H1 (cell line): ENCODE data around the gene CFHR4. TPM values are rescaled to one million over a fixed set of nuclear protein-coding genes. Genes with fewer than 3 reads are reported as not detected.
"Not testable (repeated sequence)": the region's sequence is repeated elsewhere in the genome, so short reads cannot be mapped to it uniquely, and the experiment has no call there.

Experiments used
- CTCF ChIA-PET: fragments of 300-600 bp; sonication (Branson Sonifier 250); formaldehyde crosslinking; loops from one replicate; lab custom pipeline; 2021; ENCODE audit not compliant: partially characterized antibody; lab: Charles Lee
- POLR2A ChIA-PET: fragments of 300-600 bp; sonication (Branson Sonifier 250); formaldehyde crosslinking; loops from one replicate; lab custom pipeline; 2021; ENCODE audit warnings: inconsistent platforms; ENCODE audit not compliant: partially characterized antibody; lab: Charles Lee
- DNase-seq, 2 experiments: peaks; one replicate each; pipeline versions ENCODE4 v3.0.0 to v3.0.0-alpha.2; 2010 to 2022; ENCODE audit warnings: low spot score in 2 of 2, low read depth in 1 of 2, mixed read lengths in 1 of 2
- FAIRE-seq: peaks from 2 replicates; lab custom pipeline; 2011; peaks lifted over from hg19 to GRCh38; lab: Jason Lieb, UNC
- H2AFZ ChIP-seq: 2 replicates; pipeline ENCODE4 v1.8.1; 2012; ENCODE audit warnings: low read length, inconsistent platforms
- H2AK5ac ChIP-seq: 2 replicates; pipeline ENCODE4 v1.6.1; 2013; ENCODE audit warnings: low read depth, low read length
- H2BK120ac ChIP-seq: replicated peaks from 2 replicates; pipeline ENCODE3; 2013; ENCODE audit warnings: low read depth, low read length, inconsistent platforms
- H2BK12ac ChIP-seq: 2 replicates; pipeline ENCODE4 v1.6.1; 2013; ENCODE audit warnings: low read depth, low read length
- H2BK15ac ChIP-seq: 2 replicates; pipeline ENCODE4 v1.6.1; 2013; ENCODE audit warnings: low read length
- H2BK20ac ChIP-seq: 2 replicates; pipeline ENCODE4 v1.6.1; 2013; ENCODE audit warnings: low read length
- H2BK5ac ChIP-seq: 2 replicates; pipeline ENCODE4 v1.6.1; 2013; ENCODE audit warnings: low read depth, low read length
- H3K14ac ChIP-seq: 2 replicates; pipeline ENCODE4 v1.6.1; 2013; ENCODE audit warnings: inconsistent platforms; ENCODE audit not compliant: insufficient read length
- H3K18ac ChIP-seq: 2 replicates; pipeline ENCODE4 v1.6.1; 2013; ENCODE audit warnings: low read length; ENCODE audit errors: extremely low read depth
- H3K23ac ChIP-seq: 2 replicates; pipeline ENCODE4 v1.6.1; 2013; ENCODE audit warnings: inconsistent platforms; ENCODE audit not compliant: insufficient read length
- H3K23me2 ChIP-seq: 2 replicates; pipeline ENCODE4 v1.6.1; 2013; ENCODE audit warnings: low read depth, low read length
- H3K27ac ChIP-seq: 2 replicates; pipeline ENCODE4 v1.6.1; 2011; ENCODE audit warnings: low read depth, low read length, inconsistent platforms
- H3K27me3 ChIP-seq, 4 experiments: replicated peaks in 1 of 4; 1 replicate in 1 of 4; 2 replicates in 3 of 4; pipeline versions ENCODE4 v1.6.1 to v1.8.1; 2011 to 2013; ENCODE audit warnings: low read length in 3 of 4, mild to moderate bottlenecking in 3 of 4, inconsistent platforms in 2 of 4, mixed read lengths in 2 of 4, moderate library complexity in 1 of 4; ENCODE audit not compliant: control insufficient read depth in 3 of 4, insufficient read depth in 3 of 4; ENCODE audit errors: extremely low read depth in 1 of 4
- H3K36me3 ChIP-seq, 4 experiments: 2 replicates each; pipeline versions ENCODE4 v1.6.1 to v1.8.1; 2011 to 2013; ENCODE audit warnings: mild to moderate bottlenecking in 4 of 4, low read length in 3 of 4, moderate library complexity in 2 of 4, control low read depth in 1 of 4, inconsistent platforms in 1 of 4; ENCODE audit not compliant: insufficient read depth in 4 of 4, control insufficient read depth in 2 of 4
- H3K4ac ChIP-seq: replicated peaks from 2 replicates; pipeline ENCODE3; 2013; ENCODE audit warnings: low read length, low read depth, mixed read lengths, inconsistent platforms; ENCODE audit not compliant: insufficient read length
- H3K4me1 ChIP-seq, 4 experiments: replicated peaks in 1 of 4; 1 replicate in 1 of 4; 2 replicates in 3 of 4; pipeline versions ENCODE4 v1.6.1 to v1.8.1; 2011 to 2013; ENCODE audit warnings: low read length in 3 of 4, inconsistent platforms in 2 of 4, mixed read lengths in 1 of 4; ENCODE audit not compliant: insufficient read depth in 4 of 4, control insufficient read depth in 3 of 4
- H3K4me2 ChIP-seq, 2 experiments: 2 replicates each; pipeline versions ENCODE4 v1.6.1 to v1.8.1; 2011 to 2013; ENCODE audit warnings: low read depth in 2 of 2, low read length in 2 of 2, control low read depth in 1 of 2, inconsistent platforms in 1 of 2, mild to moderate bottlenecking in 1 of 2; ENCODE audit not compliant: insufficient read depth in 1 of 2
- H3K4me3 ChIP-seq, 4 experiments: fragments of 200-600, 300-600 bp in 1 of 4; sonication (generic), shearing (Covaris generic), sonication (Bioruptor Twin) in 1 of 4; 2 replicates each; pipeline versions ENCODE4 v1.5.1 to v1.8.1; 2011 to 2016; ENCODE audit warnings: low read length in 4 of 4, low read depth in 3 of 4, control low read depth in 2 of 4, inconsistent platforms in 2 of 4, mild to moderate bottlenecking in 2 of 4, mixed read lengths in 1 of 4, moderate library complexity in 1 of 4; ENCODE audit not compliant: insufficient read depth in 2 of 4; ENCODE audit errors: extremely low read depth in 1 of 4
- H3K56ac ChIP-seq: replicated peaks from 2 replicates; pipeline ENCODE3; 2013; ENCODE audit warnings: low read depth, mild to moderate bottlenecking, mixed read lengths, low read length, inconsistent platforms; ENCODE audit not compliant: insufficient read length
- H3K79me1 ChIP-seq: 2 replicates; pipeline ENCODE4 v1.6.1; 2013; ENCODE audit warnings: low read depth, low read length, control low read depth
- H3K79me2 ChIP-seq, 2 experiments: 2 replicates each; pipeline versions ENCODE4 v1.6.1 to v1.8.1; 2012 to 2013; ENCODE audit warnings: low read length in 2 of 2, mild to moderate bottlenecking in 2 of 2, inconsistent platforms in 1 of 2; ENCODE audit not compliant: insufficient read depth in 2 of 2, control insufficient read depth in 1 of 2
- H3K9ac ChIP-seq, 4 experiments: replicated peaks in 1 of 4; 1 replicate in 1 of 4; 2 replicates in 3 of 4; pipeline versions ENCODE4 v1.6.1 to v1.8.1; 2011 to 2013; ENCODE audit warnings: low read depth in 3 of 4, low read length in 3 of 4, control low read depth in 2 of 4, mild to moderate bottlenecking in 2 of 4, moderate library complexity in 2 of 4, inconsistent platforms in 1 of 4; ENCODE audit errors: extremely low read depth in 1 of 4
- H3K9me3 ChIP-seq, 2 experiments: 2 replicates each; pipeline versions ENCODE4 v1.6.1 to v1.8.1; 2012 to 2013; ENCODE audit warnings: mild to moderate bottlenecking in 2 of 2, moderate library complexity in 2 of 2, control low read depth in 1 of 2, inconsistent platforms in 1 of 2, low read depth in 1 of 2, low read length in 1 of 2, mixed read lengths in 1 of 2; ENCODE audit not compliant: insufficient read depth in 2 of 2
- H4K20me1 ChIP-seq, 2 experiments: replicated peaks in 1 of 2; 2 replicates each; pipeline versions ENCODE3 to v1.8.1; 2011 to 2013; ENCODE audit warnings: inconsistent platforms in 2 of 2, low read length in 2 of 2, mild to moderate bottlenecking in 1 of 2; ENCODE audit not compliant: insufficient read depth in 2 of 2, control insufficient read depth in 1 of 2
- H4K5ac ChIP-seq: 2 replicates; pipeline ENCODE4 v1.6.1; 2013; ENCODE audit warnings: low read length, low read depth, mixed read lengths, inconsistent platforms; ENCODE audit not compliant: insufficient read length
- H4K8ac ChIP-seq: 2 replicates; pipeline ENCODE4 v1.8.0; 2013; ENCODE audit warnings: mild to moderate bottlenecking, moderate library complexity, low read length, inconsistent platforms; ENCODE audit not compliant: insufficient read depth; ENCODE audit errors: extremely low read depth
- H4K91ac ChIP-seq: replicated peaks from 2 replicates; pipeline ENCODE3; 2013; ENCODE audit warnings: low read length, mixed read lengths, inconsistent platforms; ENCODE audit not compliant: insufficient read length
- WGBS, 2 experiments: shearing (Covaris generic) in 1 of 2; methylation state at CpG; one replicate each; pipeline versions ENCODE4 v1.1.6 to v1.1.7; 2013 to 2015; ENCODE audit warnings: low lambda C conversion rate in 2 of 2, mixed read lengths in 2 of 2, inconsistent platforms in 1 of 2, low coverage in 1 of 2, missing lambda C conversion rate in 1 of 2; ENCODE audit not compliant: insufficient replicate concordance in 2 of 2, insufficient coverage in 1 of 2, insufficient read length in 1 of 2; ENCODE audit errors: extremely low coverage in 1 of 2, missing lambda C conversion rate in 1 of 2; 5-methylcytosine and 5-hydroxymethylcytosine counted together
- polyA plus RNA-seq, 7 experiments: library from polyadenylated mRNA; depleted of rRNA in 3 of 7; stranded (reverse) in 5 of 7; unstranded in 2 of 7; fragments of >200 nt in 5 of 7; fragments of 200-250 nt in 2 of 7; gene quantifications; 1 replicate in 5 of 7; 2 replicates in 1 of 7; 4 replicates in 1 of 7; pipeline versions ENCODE4 v1.2.1 to v1.2.3, GENCODE V29; 2011 to 2013; ENCODE audit warnings: missing spikeins in 2 of 7, mixed read lengths in 2 of 7
- total RNA-seq: library from RNA; stranded (reverse); fragmentation: NEBNext Ultra II Directional; extraction: Animal tissue kit (Norgen Biotek cat#: 25700); gene quantifications from 2 replicates; pipeline ENCODE4 v1.2.1, GENCODE V29; 2021

The CFHR4 gene
- total and polyA plus RNA-seq, 2 of the 8 experiments (the other 6 are each of a cell fraction or from before 2014, with no cell fraction given), result not detected

DNA sequence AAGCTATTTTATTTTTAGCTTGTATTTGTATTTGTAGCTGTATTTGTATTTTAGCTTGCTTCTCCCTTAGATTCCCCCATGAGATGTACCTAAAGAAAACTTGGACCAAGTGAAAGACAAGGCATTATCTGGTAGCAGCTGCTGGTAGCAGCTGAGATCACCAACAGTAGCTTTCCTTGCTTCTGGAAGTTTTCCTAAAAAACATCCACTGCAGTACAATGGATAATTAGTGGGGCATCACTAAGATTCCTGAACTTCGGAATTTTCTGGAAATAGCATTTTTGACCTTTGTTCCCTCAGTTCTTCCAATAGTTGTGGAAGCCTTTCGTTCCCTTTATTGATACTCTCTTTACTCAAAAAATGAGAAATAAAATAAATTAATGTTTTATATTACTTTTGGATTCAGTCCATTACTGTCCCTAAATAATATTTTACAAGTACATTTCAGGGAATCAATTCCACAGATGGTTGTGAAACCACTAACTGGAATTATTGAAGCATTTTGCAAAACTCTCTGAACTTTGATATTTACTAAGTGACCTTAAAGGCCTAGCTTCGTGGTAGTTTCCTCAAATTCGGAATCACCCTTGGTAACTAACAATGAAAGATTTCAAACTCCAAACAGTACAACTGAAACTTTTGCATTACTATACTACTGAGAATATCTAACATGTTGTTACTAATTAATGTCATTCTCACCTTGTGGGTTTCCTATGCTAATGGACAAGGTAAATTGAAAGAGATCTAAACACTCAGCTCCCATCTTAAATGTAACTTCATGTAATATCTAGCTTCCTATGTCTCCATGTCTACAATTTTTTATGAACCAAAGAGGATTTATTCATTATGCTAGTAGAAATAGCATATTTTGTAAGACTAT, 38.0 kb upstream of the CFHR4 start:
- H2BK15ac ChIP-seq, H3K23ac ChIP-seq, H4K5ac ChIP-seq, H3K27me3 ChIP-seq, H3K56ac ChIP-seq, POLR2A ChIA-PET, H3K79me2 ChIP-seq, DNase-seq, H3K14ac ChIP-seq, H4K8ac ChIP-seq, H2BK5ac ChIP-seq, H2AK5ac ChIP-seq, H4K20me1 ChIP-seq, H3K79me1 ChIP-seq, FAIRE-seq, H3K23me2 ChIP-seq, H3K4me1 ChIP-seq, H3K9ac ChIP-seq, H3K4me3 ChIP-seq, CTCF ChIA-PET, H4K91ac ChIP-seq, H3K27ac ChIP-seq, H3K4ac ChIP-seq, H2BK12ac ChIP-seq, H2BK20ac ChIP-seq, H3K18ac ChIP-seq, H3K36me3 ChIP-seq, H2BK120ac ChIP-seq, H2AFZ ChIP-seq, H3K4me2 ChIP-seq, H3K9me3 ChIP-seq: not testable (repeated sequence)
- 95% methylated on average over 2 of the region's 4 CpGs; no CpG with 5 or more reads in 1 of the 2 experiments for WGBS, 2 experiments
